Astrocyte of the hippocampus (primary cell): ENCODE measurements around the gene TMEM38A.
"Not testable (repeated sequence)": the region's sequence is repeated elsewhere in the genome, so short reads cannot be mapped to it uniquely, and the experiment has no call there.

Experiments used
- DNase-seq: peaks from one replicate; pipeline ENCODE4 v3.0.0; 2011; ENCODE audit warnings: low read depth, low spot score

The TMEM38A gene

GRCh38 chr19:16676101-16676798, 15.3 kb downstream of the TMEM38A start:
- no peak for DNase-seq

GRCh38 chr19:16677055-16677454, 16.1 kb downstream of the TMEM38A start:
- DNase-seq: no peak

GRCh38 chr19:16678498-16678897, 17.6 kb downstream of the TMEM38A start:
- DNase-seq: no peak

- DNase-seq: no peak
Measured at GRCh38 chr19:16679811-16680210, 18.9 kb downstream of the TMEM38A start.

GRCh38 chr19:16682539-16682938, 21.6 kb downstream of the TMEM38A start:
- no peak for DNase-seq

GRCh38 chr19:16684216-16684615, 23.3 kb downstream of the TMEM38A start:
- no peak for DNase-seq

- DNase-seq: no peak
Measured at GRCh38 chr19:16688084-16688483, 27.1 kb downstream of the TMEM38A start.

GRCh38 chr19:16698914-16699313, 38.0 kb downstream of the TMEM38A start:
- no peak for DNase-seq

GRCh38 chr19:16702123-16702522, 41.2 kb downstream of the TMEM38A start:
- peak; percentile 32 for DNase-seq

GRCh38 chr19:16703677-16704076, 42.7 kb downstream of the TMEM38A start:
- no peak for DNase-seq

- not testable (repeated sequence) for DNase-seq
Measured at GRCh38 chr19:16710870-16711269, 49.9 kb downstream of the TMEM38A start.

GRCh38 chr19:16712295-16712694, 51.4 kb downstream of the TMEM38A start:
- DNase-seq: not testable (repeated sequence)

GRCh38 chr19:16714702-16715287, 53.9 kb downstream of the TMEM38A start:
- peak; percentile 71 for DNase-seq

- DNase-seq: no peak
Measured at GRCh38 chr19:16715611-16716010, 54.7 kb downstream of the TMEM38A start.

- no peak for DNase-seq
Measured at GRCh38 chr19:16721051-16721450, 60.1 kb downstream of the TMEM38A start.

- DNase-seq: no peak
Measured at GRCh38 chr19:16722591-16722990, 61.7 kb downstream of the TMEM38A start.

- no peak for DNase-seq
Measured at GRCh38 chr19:16726916-16727315, 66.0 kb downstream of the TMEM38A start.

- not testable (repeated sequence) for DNase-seq
Measured at GRCh38 chr19:16735650-16736266, 74.8 kb downstream of the TMEM38A start.

GRCh38 chr19:16736709-16737108, 75.8 kb downstream of the TMEM38A start:
- DNase-seq: no peak

GRCh38 chr19:16737911-16738310, 77.0 kb downstream of the TMEM38A start:
- DNase-seq: no peak

- DNase-seq: no peak
Measured at GRCh38 chr19:16739546-16739945, 78.6 kb downstream of the TMEM38A start.
